ENCODE data around the gene TRIM74. TPM values are rescaled to one million over a fixed set of nuclear protein-coding genes. Genes with fewer than 3 reads are reported as not detected.

TRIM74 gene
- polyA plus RNA-seq, 1 donor from 2014 or later = 1.7 TPM

- H3F3A ChIP-seq (ENCODE audit: insufficient read depth, low read length, poor library complexity, severe bottlenecking) = no peaks in the 10 kb centered on the region
- H3K36me3 ChIP-seq (ENCODE audit: insufficient read depth, low read length) = no peaks in the 10 kb centered on the region
- no peaks in the 10 kb centered on the region for H3K9me2 ChIP-seq (ENCODE audit: insufficient read depth, low read length)
- H4K20me1 ChIP-seq (ENCODE audit: insufficient read depth) = no peaks in the 10 kb centered on the region
- H3K79me2 ChIP-seq (replicated peaks; ENCODE audit: insufficient read depth, low read length) = peaks cover 16% of the 10 kb centered on the region
- no peak for TF ChIP-seq EZH2 (IDR thresholded peaks at IDR 0.05; ENCODE audit: borderline replicate concordance, insufficient read depth, low read length, poor library complexity, severe bottlenecking)
- TF ChIP-seq SMC3 (conservative IDR thresholded peaks at IDR 0.05; ENCODE audit: poor library complexity) = no peak
- no peaks in the 10 kb centered on the region for H3K27me3 ChIP-seq (ENCODE audit: insufficient read depth, low read depth, low read length)
- H3K9me3 ChIP-seq (ENCODE audit: low read length) = no peaks in the 10 kb centered on the region
- H3K27ac ChIP-seq (ENCODE audit: low read length) = peak overlapping the region; percentile 87
- H2AFZ ChIP-seq (ENCODE audit: low read depth, low read length) = no peak overlapping the region
- H3K4me2 ChIP-seq (ENCODE audit: low read length) = peak overlapping the region; percentile 96
- H3K4me3 ChIP-seq (ENCODE audit: low read length) = peak overlapping the region; percentile 91
- H3K9ac ChIP-seq (ENCODE audit: low read length) = peak overlapping the region; percentile 84
Observed at GRCh38 chr7:72925546-72926120, 43.6 kb downstream of the TRIM74 start.

DNA sequence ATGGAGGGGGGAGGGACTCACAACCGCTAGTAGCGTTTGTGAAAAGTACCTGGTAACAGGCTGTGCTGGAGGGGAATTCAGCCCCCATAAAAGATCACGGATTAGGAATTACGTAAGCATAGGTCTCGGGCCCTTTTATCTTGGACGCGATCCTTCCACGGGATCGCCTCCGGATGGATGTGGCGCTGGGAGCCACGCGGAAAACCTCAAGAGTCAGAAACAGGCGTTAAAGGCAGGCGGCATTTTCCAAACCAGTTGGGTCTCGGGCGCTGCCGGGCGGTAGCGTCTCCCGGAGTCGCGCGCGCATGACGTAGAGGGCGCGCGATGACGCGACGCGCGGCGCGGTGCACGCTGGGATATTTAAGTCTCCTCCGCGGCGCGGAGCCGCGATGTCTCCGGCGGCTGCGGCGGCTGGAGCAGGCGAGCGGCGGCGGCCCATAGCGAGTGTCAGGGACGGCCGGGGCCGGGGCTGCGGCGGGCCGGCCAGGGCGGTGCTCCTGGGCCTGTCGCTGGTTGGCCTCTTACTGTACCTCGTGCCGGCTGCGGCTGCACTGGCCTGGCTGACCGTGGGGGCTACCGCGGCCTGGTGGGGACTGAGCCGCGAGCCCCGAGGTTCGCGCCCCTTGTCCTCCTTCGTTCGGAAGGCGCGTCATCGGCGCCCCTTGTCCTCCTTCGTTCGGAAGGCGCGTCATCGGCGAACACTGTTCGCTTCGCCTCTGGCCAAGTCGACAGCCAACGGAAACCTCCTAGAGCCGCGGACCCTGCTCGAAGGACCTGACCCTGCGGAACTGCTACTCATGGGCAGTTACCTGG lies 44.3 kb downstream of the TRIM74 start, which contains the start of gene POM121:
POM121 (plus strand) TSS at position 363 of the 813 bp plus-strand sequence; CDS start at position 390, 27 bp downstream.
- Histone ChIP-seq H3K4me3 (ENCODE audit: low read length) (peak within 1 kb of the TSS; percentile 91), H3K36me3 (ENCODE audit: insufficient read depth, low read length) (no peaks in the 10 kb centered on the region), H3K9me3 (ENCODE audit: low read length) (no peaks in the 10 kb centered on the region), H3K4me2 (ENCODE audit: low read length) (peak within 1 kb of the TSS; percentile 96), H4K20me1 (ENCODE audit: insufficient read depth) (no peaks in the 10 kb centered on the region), H3K27me3 (ENCODE audit: insufficient read depth, low read depth, low read length) (no peaks in the 10 kb centered on the region), H3K9ac (ENCODE audit: low read length) (peak within 1 kb of the TSS; percentile 84), H2AFZ (ENCODE audit: low read depth, low read length) (peak within 1 kb of the TSS; percentile 78), H3K79me2 (replicated peaks; ENCODE audit: insufficient read depth, low read length) (peaks cover 16% of the 10 kb centered on the region), H3K9me2 (ENCODE audit: insufficient read depth, low read length) (no peaks in the 10 kb centered on the region), H3F3A (ENCODE audit: insufficient read depth, low read length, poor library complexity, severe bottlenecking) (no peaks in the 10 kb centered on the region), H3K27ac (ENCODE audit: low read length) (peak within 1 kb of the TSS; percentile 87)
- TF ChIP-seq TAF1 (IDR thresholded peaks at IDR 0.05; ENCODE audit: low read depth) (peak; percentile 61), RAD21 (conservative IDR thresholded peaks at IDR 0.05) (no peak), REST (IDR thresholded peaks at IDR 0.05; ENCODE audit: borderline replicate concordance) (peak; percentile 60), EP300 (conservative IDR thresholded peaks at IDR 0.05; ENCODE audit: poor library complexity, severe bottlenecking) (peak; percentile 53), POLR2AphosphoS5 (IDR thresholded peaks at IDR 0.05) (peak; percentile 90), SMC3 (conservative IDR thresholded peaks at IDR 0.05; ENCODE audit: poor library complexity) (peak; percentile 18), MXI1 (conservative IDR thresholded peaks at IDR 0.05; ENCODE audit: poor library complexity, severe bottlenecking) (peak; percentile 95)
- TF ChIP-seq, protein P1, sequence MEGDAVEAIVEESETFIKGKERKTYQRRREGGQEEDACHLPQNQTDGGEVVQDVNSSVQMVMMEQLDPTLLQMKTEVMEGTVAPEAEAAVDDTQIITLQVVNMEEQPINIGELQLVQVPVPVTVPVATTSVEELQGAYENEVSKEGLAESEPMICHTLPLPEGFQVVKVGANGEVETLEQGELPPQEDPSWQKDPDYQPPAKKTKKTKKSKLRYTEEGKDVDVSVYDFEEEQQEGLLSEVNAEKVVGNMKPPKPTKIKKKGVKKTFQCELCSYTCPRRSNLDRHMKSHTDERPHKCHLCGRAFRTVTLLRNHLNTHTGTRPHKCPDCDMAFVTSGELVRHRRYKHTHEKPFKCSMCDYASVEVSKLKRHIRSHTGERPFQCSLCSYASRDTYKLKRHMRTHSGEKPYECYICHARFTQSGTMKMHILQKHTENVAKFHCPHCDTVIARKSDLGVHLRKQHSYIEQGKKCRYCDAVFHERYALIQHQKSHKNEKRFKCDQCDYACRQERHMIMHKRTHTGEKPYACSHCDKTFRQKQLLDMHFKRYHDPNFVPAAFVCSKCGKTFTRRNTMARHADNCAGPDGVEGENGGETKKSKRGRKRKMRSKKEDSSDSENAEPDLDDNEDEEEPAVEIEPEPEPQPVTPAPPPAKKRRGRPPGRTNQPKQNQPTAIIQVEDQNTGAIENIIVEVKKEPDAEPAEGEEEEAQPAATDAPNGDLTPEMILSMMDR (IDR thresholded peaks at IDR 0.05; ENCODE audit: poor library complexity, severe bottlenecking) = no peak
